ENCODE data around the gene TIMM13. TPM values are rescaled to one million over a fixed set of nuclear protein-coding genes. Genes with fewer than 3 reads are reported as not detected.
A peak's percentile ranks its signal among the peaks of the same experiment; 100 is the strongest.

The TIMM13 gene
- total RNA-seq, 1 experiment from 2014 or later = 129 TPM

DNA sequence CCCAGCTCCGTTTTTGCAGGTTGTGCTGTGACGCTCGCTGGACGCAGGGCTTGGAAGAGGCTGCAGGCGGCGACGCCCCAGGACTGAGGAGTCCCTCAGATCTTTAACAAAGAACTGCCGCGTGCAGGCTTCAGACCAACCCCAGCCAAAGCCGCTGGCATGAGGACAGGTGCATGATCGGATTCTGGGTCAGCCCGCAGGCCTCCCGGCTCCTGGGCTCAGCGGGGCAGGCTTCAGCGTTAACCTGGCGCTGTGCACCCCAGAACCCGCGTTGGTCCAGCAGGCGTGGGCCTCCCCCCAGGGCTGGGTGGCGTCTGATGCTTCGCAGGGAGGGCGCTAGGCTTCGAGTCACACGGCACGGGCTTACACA lies 920 bp upstream of the TIMM13 start:
- Histone ChIP-seq H3K36me3 (ENCODE audit: low read depth, low read length) (peaks cover 11% of the 10 kb centered on the region; the same call in 1 of the 2 replicates), H3K9me3 (ENCODE audit: low read length) (no peaks in the 10 kb centered on the region), H4K20me1 (ENCODE audit: low read length) (0 out of 2 replicates have a peak, but pooled peaks cover 5% of the 10 kb centered on the region), H3K9me2 (replicated peaks; ENCODE audit: low read length) (no peaks in the 10 kb centered on the region), H3K9ac (ENCODE audit: low read length) (no peak overlapping the region), H2AFZ (ENCODE audit: low read length) (no peak overlapping the region), H3K4me1 (ENCODE audit: insufficient read depth, low read length) (peaks cover 12% of the 10 kb centered on the region; the same call in 1 of the 2 replicates), H3K79me2 (ENCODE audit: low read length) (peaks cover 35% of the 10 kb centered on the region), H3K4me3 (ENCODE audit: low read length) (no peak overlapping the region), H3K27me3 (ENCODE audit: low read length) (no peaks in the 10 kb centered on the region), H3K4me2 (ENCODE audit: low read length) (peak overlapping the region; percentile 99; the same call in 1 of the 2 replicates), H3F3A (ENCODE audit: low read length, unreplicated experiment) (peaks cover 4% of the 10 kb centered on the region), H3K27ac (ENCODE audit: low read length) (peak overlapping the region; percentile 96; the same call in 1 of the 2 replicates)
- no TSS peak for BruUV-seq (replicated peaks)
- DNase-seq = no peak
- CTCF ChIA-PET = no interaction called here
- no peak for ATAC-seq
- TF ChIP-seq, protein P1, sequence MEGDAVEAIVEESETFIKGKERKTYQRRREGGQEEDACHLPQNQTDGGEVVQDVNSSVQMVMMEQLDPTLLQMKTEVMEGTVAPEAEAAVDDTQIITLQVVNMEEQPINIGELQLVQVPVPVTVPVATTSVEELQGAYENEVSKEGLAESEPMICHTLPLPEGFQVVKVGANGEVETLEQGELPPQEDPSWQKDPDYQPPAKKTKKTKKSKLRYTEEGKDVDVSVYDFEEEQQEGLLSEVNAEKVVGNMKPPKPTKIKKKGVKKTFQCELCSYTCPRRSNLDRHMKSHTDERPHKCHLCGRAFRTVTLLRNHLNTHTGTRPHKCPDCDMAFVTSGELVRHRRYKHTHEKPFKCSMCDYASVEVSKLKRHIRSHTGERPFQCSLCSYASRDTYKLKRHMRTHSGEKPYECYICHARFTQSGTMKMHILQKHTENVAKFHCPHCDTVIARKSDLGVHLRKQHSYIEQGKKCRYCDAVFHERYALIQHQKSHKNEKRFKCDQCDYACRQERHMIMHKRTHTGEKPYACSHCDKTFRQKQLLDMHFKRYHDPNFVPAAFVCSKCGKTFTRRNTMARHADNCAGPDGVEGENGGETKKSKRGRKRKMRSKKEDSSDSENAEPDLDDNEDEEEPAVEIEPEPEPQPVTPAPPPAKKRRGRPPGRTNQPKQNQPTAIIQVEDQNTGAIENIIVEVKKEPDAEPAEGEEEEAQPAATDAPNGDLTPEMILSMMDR (conservative IDR thresholded peaks at IDR 0.05; ENCODE audit: low read depth, low read length) = no peak
- TF ChIP-seq EZH2phosphoT487 (IDR thresholded peaks at IDR 0.05; ENCODE audit: borderline replicate concordance, low read length) (no peak), EZH2 (IDR thresholded peaks at IDR 0.05; ENCODE audit: low read length, unreplicated experiment) (no peak)
- POLR2A ChIA-PET (ENCODE audit: unreplicated experiment) = no interaction called here
- intact Hi-C loops (cut with micrococcal nuclease) = no loop called here

DNA sequence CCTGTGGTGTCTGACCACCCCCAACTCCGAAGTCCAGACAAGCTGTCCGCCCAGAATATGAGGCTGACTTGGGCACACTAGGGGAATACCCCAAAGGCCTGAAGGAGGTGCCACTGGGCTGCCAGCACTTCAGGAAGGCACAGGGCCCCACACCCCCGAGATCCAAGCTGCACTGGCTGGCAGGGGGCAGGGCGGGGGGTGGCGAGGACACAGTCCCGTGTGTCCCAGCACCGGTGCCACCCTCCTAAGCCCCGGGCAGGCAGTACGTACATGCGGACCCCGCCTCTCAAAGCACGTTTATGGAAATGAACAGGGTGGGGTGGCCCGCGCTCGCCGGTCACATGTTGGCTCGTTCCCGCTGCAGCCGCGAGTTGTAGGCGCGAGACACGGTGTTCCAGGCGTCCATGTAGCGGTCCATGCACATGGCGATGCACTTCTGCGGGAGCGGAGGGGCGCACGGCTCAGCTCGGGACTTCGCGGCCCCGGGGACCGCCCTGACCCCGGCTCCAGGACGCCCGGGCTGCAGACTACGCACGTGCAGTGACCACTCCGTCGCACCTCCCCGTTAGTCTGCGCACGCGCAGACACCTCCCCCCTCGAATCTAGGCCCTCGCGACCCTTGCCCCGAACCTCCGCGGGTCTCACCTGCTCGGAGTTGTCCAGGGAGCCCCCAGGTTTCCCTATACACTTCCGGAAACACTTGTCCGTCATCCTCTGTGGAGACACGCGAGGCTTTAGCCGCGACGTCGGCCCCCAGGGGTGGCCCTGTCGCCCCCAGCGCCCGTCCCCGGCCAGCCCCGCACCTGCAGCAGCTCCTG lies 566 bp downstream of the TIMM13 start:
- ChIA-PET CTCF (interaction anchor here (0.5 kb wide), 1 partner anchor 152 kb away, joined by 3 read pairs; no protein-coding TSS in a partner anchor), POLR2A (ENCODE audit: unreplicated experiment) (no interaction called here)
- Histone ChIP-seq H4K20me1 (ENCODE audit: low read length) (0 out of 2 replicates have a peak, but pooled peaks cover 5% of the 10 kb centered on the region), H2AFZ (ENCODE audit: low read length) (peak overlapping the region; percentile 69), H3K36me3 (ENCODE audit: low read depth, low read length) (peaks cover 10% of the 10 kb centered on the region; the same call in 1 of the 2 replicates), H3K79me2 (ENCODE audit: low read length) (peaks cover 35% of the 10 kb centered on the region), H3K4me1 (ENCODE audit: insufficient read depth, low read length) (peaks cover 12% of the 10 kb centered on the region; the same call in 1 of the 2 replicates), H3K4me3 (ENCODE audit: low read length) (peak overlapping the region; percentile 97), H3K9ac (ENCODE audit: low read length) (peak overlapping the region; percentile 100), H3K9me2 (replicated peaks; ENCODE audit: low read length) (no peaks in the 10 kb centered on the region), H3F3A (ENCODE audit: low read length, unreplicated experiment) (peaks cover 4% of the 10 kb centered on the region), H3K27ac (ENCODE audit: low read length) (peak overlapping the region; percentile 96), H3K9me3 (ENCODE audit: low read length) (no peaks in the 10 kb centered on the region), H3K27me3 (ENCODE audit: low read length) (no peaks in the 10 kb centered on the region), H3K4me2 (ENCODE audit: low read length) (peak overlapping the region; percentile 99)
- intact Hi-C loops (cut with micrococcal nuclease) = no loop called here
- DNase-seq (peak; percentile 45), ATAC-seq (peak; percentile 16)
- TF ChIP-seq EZH2phosphoT487 (IDR thresholded peaks at IDR 0.05; ENCODE audit: borderline replicate concordance, low read length) = no peak
- no peak for TF ChIP-seq EZH2 (IDR thresholded peaks at IDR 0.05; ENCODE audit: low read length, unreplicated experiment)
- TF ChIP-seq, protein P1 (conservative IDR thresholded peaks at IDR 0.05; ENCODE audit: low read depth, low read length) = no peak
- TSS peak; percentile 78 for BruUV-seq (replicated peaks)

Measured in PC-3 (cell line).